WTC11 (cell line): ENCODE data around the gene MIDN. TPM values are rescaled to one million over a fixed set of nuclear protein-coding genes. Genes with fewer than 3 reads are reported as not detected.

Experiments used
- ATAC-seq: fragments of 200-7000 bp; cut with Tn5 transposase; 2 replicates; pipeline ENCODE4 v1.10.0; 2021; ENCODE audit warnings: mild to moderate bottlenecking, moderate library complexity
- CTCF ChIA-PET: fragments of 300-600 bp; sonication (Branson Sonifier 250); formaldehyde crosslinking; loops from one replicate; lab custom pipeline; 2021; ENCODE audit warnings: antibody characterized with exemption; lab: Charles Lee
- POLR2A ChIA-PET: fragments of 350-600 bp; sonication (Branson Sonifier 250); formaldehyde crosslinking; loops from one replicate; lab custom pipeline; 2021; ENCODE audit warnings: antibody characterized with exemption; lab: Charles Lee
- DNase-seq: peaks from one replicate; pipeline ENCODE4 v3.0.0; 2021; ENCODE audit warnings: low spot score
- H3K27ac Mint-ChIP-seq: 2 replicates; pipeline ENCODE4 v1.8.0; 2021; ENCODE audit warnings: mixed read lengths
- H3K27me3 Mint-ChIP-seq: 2 replicates; pipeline ENCODE4 v1.8.0; 2021; ENCODE audit warnings: low read depth, mild to moderate bottlenecking, moderate library complexity, mixed read lengths
- H3K36me3 Mint-ChIP-seq: 2 replicates; pipeline ENCODE4 v1.8.0; 2021; ENCODE audit warnings: mixed read lengths
- H3K4me1 Mint-ChIP-seq: 2 replicates; pipeline ENCODE4 v1.8.0; 2022; ENCODE audit warnings: mixed read lengths
- H3K4me3 Mint-ChIP-seq: 2 replicates; pipeline ENCODE4 v1.8.0; 2021; ENCODE audit warnings: mild to moderate bottlenecking, moderate library complexity, mixed read lengths
- H3K9me3 Mint-ChIP-seq: 2 replicates; pipeline ENCODE4 v1.8.0; 2021; ENCODE audit warnings: mixed read lengths
- AFF4 ChIP-seq: sonication (generic); formaldehyde crosslinking; IDR thresholded peaks from 2 replicates; pipeline ENCODE4 v1.8.1; 2023; ENCODE audit warnings: mild to moderate bottlenecking, missing genetic modification reagents, borderline replicate concordance
- ATF2 ChIP-seq: sonication (generic); formaldehyde crosslinking; IDR thresholded peaks from 2 replicates; pipeline ENCODE4 v1.8.1; 2022; ENCODE audit warnings: low read depth, missing genetic modification reagents, borderline replicate concordance
- ATF3 ChIP-seq: sonication (generic); formaldehyde crosslinking; conservative IDR thresholded peaks from 2 replicates; pipeline ENCODE4 v1.8.1; 2022; ENCODE audit warnings: mild to moderate bottlenecking, missing genetic modification reagents
- CTCF ChIP-seq: fragments of 200-600 bp; IDR thresholded peaks from 2 replicates; pipeline ENCODE4 v1.8.0; 2022; ENCODE audit warnings: antibody characterized with exemption
- HMGA2 ChIP-seq: fragments of 250-450 bp; sonication (Bioruptor Pico); IDR thresholded peaks from 2 replicates; pipeline ENCODE4 v1.4.0; 2021; ENCODE audit warnings: mild to moderate bottlenecking, moderate library complexity
- IRF1 ChIP-seq: sonication (generic); formaldehyde crosslinking; IDR thresholded peaks from 2 replicates; pipeline ENCODE4 v1.8.0; 2023; ENCODE audit warnings: missing genetic modification reagents
- IRF2 ChIP-seq: sonication (generic); formaldehyde crosslinking; IDR thresholded peaks from 2 replicates; pipeline ENCODE4 v1.8.0; 2022; ENCODE audit warnings: low read depth, missing genetic modification reagents, borderline replicate concordance
- TEAD1 ChIP-seq: sonication (generic); formaldehyde crosslinking; IDR thresholded peaks from 2 replicates; pipeline ENCODE4 v1.8.0; 2022; ENCODE audit warnings: mild to moderate bottlenecking, missing genetic modification reagents
- ZMAT4 ChIP-seq: fragments of 250-450 bp; sonication (Bioruptor Pico); IDR thresholded peaks from 2 replicates; pipeline ENCODE4 v1.9.0; 2021; ENCODE audit warnings: mild to moderate bottlenecking
- ZNF232 ChIP-seq: sonication (generic); formaldehyde crosslinking; IDR thresholded peaks from 2 replicates; pipeline ENCODE4 v1.8.0; 2022; ENCODE audit warnings: mild to moderate bottlenecking, missing genetic modification reagents
- ZNF317 ChIP-seq: sonication (generic); formaldehyde crosslinking; IDR thresholded peaks from 2 replicates; pipeline ENCODE4 v1.8.1; 2023; ENCODE audit warnings: low read depth, mild to moderate bottlenecking, moderate library complexity, missing genetic modification reagents, borderline replicate concordance
- ZNF423 ChIP-seq: fragments of 250-450 bp; sonication (Bioruptor Pico); IDR thresholded peaks from 2 replicates; pipeline ENCODE4 v2.1.2; 2022; ENCODE audit warnings: mild to moderate bottlenecking, moderate library complexity
- ZNF425 ChIP-seq: fragments of 250-450 bp; sonication (Bioruptor Pico); conservative IDR thresholded peaks from 2 replicates; pipeline ENCODE4 v1.9.0; 2021; ENCODE audit warnings: mild to moderate bottlenecking
- ZSCAN18 ChIP-seq: fragments of 250-450 bp; sonication (Bioruptor Pico); IDR thresholded peaks from 2 replicates; pipeline ENCODE4 v2.1.2; 2022; ENCODE audit warnings: mild to moderate bottlenecking, moderate library complexity
- total RNA-seq: library from RNA; stranded (reverse); gene quantifications from 3 replicates; pipeline ENCODE4 v1.2.3, GENCODE V29; 2021
- TF ChIP-seq, protein P1 (sequence below): fragments of 250-450 bp; sonication (Bioruptor Pico); IDR thresholded peaks from 2 replicates; pipeline ENCODE4 v1.9.0; 2021; ENCODE audit warnings: moderate library complexity, mild to moderate bottlenecking, inconsistent platforms, borderline replicate concordance
- TF ChIP-seq, protein P2 (sequence below): sonication (generic); formaldehyde crosslinking; IDR thresholded peaks from 2 replicates; pipeline ENCODE4 v1.8.1; 2023; ENCODE audit warnings: mild to moderate bottlenecking, missing genetic modification reagents
- TF ChIP-seq, protein P3 (sequence below): sonication (generic); formaldehyde crosslinking; IDR thresholded peaks from 2 replicates; pipeline ENCODE4 v1.8.1; 2023; ENCODE audit warnings: mild to moderate bottlenecking, moderate library complexity, missing genetic modification reagents

Gene MIDN
- total RNA-seq, 1 experiment from 2014 or later: 189 TPM

- peak overlapping the region; percentile 71 for H3K4me3 Mint-ChIP-seq
- TF ChIP-seq ZNF232 (CRISPR knock-in tag): no peak
- TF ChIP-seq IRF1: no peak
- no peak for TF ChIP-seq ZNF423 (CRISPR knock-in tag)
- TF ChIP-seq ATF2: no peak
- no peak for TF ChIP-seq HMGA2
- TF ChIP-seq ATF3 (CRISPR knock-in tag): no peak
- no peak for TF ChIP-seq ZSCAN18
- no peak for TF ChIP-seq TEAD1 (CRISPR knock-in tag)
- TF ChIP-seq IRF2 (CRISPR knock-in tag): no peak
- TF ChIP-seq, protein P1, sequence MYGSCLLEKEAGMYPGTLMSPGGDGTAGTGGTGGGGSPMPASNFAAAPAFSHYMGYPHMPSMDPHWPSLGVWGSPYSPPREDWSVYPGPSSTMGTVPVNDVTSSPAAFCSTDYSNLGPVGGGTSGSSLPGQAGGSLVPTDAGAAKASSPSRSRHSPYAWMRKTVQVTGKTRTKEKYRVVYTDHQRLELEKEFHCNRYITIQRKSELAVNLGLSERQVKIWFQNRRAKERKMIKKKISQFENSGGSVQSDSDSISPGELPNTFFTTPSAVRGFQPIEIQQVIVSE (CRISPR knock-in tag): no peak
- TF ChIP-seq, protein P2, sequence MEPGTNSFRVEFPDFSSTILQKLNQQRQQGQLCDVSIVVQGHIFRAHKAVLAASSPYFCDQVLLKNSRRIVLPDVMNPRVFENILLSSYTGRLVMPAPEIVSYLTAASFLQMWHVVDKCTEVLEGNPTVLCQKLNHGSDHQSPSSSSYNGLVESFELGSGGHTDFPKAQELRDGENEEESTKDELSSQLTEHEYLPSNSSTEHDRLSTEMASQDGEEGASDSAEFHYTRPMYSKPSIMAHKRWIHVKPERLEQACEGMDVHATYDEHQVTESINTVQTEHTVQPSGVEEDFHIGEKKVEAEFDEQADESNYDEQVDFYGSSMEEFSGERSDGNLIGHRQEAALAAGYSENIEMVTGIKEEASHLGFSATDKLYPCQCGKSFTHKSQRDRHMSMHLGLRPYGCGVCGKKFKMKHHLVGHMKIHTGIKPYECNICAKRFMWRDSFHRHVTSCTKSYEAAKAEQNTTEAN (CRISPR knock-in tag): no peak
- TF ChIP-seq ZMAT4 (CRISPR knock-in tag): no peak
- H3K27me3 Mint-ChIP-seq: no peaks in the 10 kb centered on the region
- ATAC-seq: no peak
- H3K9me3 Mint-ChIP-seq: no peaks in the 10 kb centered on the region
- ChIA-PET CTCF (interaction anchor here (1.8 kb wide), 1 partner anchor 10 kb away, joined by 8 read pairs; no protein-coding TSS in a partner anchor), POLR2A (no interaction called here)
- H3K27ac Mint-ChIP-seq: peak overlapping the region; percentile 73
- peaks cover 24% of the 10 kb centered on the region for H3K36me3 Mint-ChIP-seq
- peaks cover 21% of the 10 kb centered on the region for H3K4me1 Mint-ChIP-seq
- no peak for DNase-seq
These were observed 28.7 kb downstream of the MIDN start for GRCh38 chr19:1277061-1277460.

DNA sequence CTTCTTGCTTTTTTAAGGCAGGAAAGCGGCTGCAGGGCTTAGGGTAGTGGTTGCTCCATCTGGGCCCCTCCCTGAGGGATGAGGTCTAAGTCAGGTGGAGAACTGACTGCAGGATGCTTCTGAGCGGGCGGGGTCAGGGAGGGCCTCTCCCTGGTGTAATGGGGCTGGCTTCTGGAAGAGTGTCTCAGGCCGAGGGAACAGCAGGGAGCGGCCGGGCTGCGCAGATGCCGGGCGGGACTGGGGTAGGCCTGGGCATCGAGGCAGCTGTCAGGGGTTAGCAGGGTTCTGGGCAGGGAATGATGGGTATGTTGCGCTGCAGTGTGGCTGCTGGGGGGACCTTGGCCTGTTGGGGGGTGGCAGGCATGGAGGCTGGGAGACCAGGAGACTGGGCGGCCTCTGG is 29.7 kb downstream of the MIDN start:
- Mint-ChIP-seq H3K36me3 (peaks cover 15% of the 10 kb centered on the region), H3K27ac (no peak overlapping the region), H3K4me1 (peaks cover 18% of the 10 kb centered on the region), H3K9me3 (no peaks in the 10 kb centered on the region), H3K27me3 (no peaks in the 10 kb centered on the region), H3K4me3 (no peak overlapping the region)
- TF ChIP-seq ZNF317 (CRISPR knock-in tag) (no peak), ZNF232 (CRISPR knock-in tag) (no peak), ZNF425 (CRISPR knock-in tag) (no peak), CTCF (no peak), AFF4 (CRISPR knock-in tag) (no peak)
- TF ChIP-seq, protein P3, sequence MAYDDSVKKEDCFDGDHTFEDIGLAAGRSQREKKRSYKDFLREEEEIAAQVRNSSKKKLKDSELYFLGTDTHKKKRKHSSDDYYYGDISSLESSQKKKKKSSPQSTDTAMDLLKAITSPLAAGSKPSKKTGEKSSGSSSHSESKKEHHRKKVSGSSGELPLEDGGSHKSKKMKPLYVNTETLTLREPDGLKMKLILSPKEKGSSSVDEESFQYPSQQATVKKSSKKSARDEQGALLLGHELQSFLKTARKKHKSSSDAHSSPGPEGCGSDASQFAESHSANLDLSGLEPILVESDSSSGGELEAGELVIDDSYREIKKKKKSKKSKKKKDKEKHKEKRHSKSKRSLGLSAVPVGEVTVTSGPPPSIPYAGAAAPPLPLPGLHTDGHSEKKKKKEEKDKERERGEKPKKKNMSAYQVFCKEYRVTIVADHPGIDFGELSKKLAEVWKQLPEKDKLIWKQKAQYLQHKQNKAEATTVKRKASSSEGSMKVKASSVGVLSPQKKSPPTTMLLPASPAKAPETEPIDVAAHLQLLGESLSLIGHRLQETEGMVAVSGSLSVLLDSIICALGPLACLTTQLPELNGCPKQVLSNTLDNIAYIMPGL (CRISPR knock-in tag): no peak
- DNase-seq: no peak
- ChIA-PET CTCF (interaction anchor here (0.5 to 1.8 kb wide), 2 partner anchors 12 to 153 kb away, joined by 3 to 8 read pairs; no protein-coding TSS in a partner anchor), POLR2A (interaction anchor here (1.4 kb wide), 1 partner anchor 10 kb away, joined by 5 read pairs; no protein-coding TSS in a partner anchor)
- ATAC-seq: no peak
